ENCODE results near the gene PRR30. TPM values are rescaled to one million over a fixed set of nuclear protein-coding genes. Genes with fewer than 3 reads are reported as not detected.

PRR30 gene
- total and polyA plus RNA-seq, 2 donors (not counting 3 experiments of a cell fraction or from before 2014, with no cell fraction given): not detected

DNA sequence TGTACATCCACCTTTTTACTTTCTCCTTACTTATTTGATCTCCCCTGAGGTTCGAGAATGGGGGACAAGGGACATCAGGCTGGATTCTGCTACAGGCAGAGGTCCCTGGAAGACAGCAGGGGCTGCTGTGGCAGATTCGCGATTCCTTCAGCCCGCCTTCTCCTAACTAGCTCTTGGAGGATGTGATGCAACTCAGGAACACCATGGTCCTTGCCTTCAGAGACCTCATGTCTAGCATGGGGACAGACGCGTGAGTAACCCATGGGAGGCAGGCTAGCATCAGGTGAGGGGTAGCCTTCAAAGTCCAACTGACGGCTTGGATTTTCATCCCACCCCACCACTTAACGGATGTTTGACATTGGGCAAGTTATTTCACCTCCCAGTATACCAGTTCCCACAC lies 8.7 kb upstream of the PRR30 start:
- no peaks in the 10 kb centered on the region for H3K9me3 ChIP-seq (replicated peaks; ENCODE audit: control insufficient read depth, insufficient read depth, low read length)
- intact Hi-C loops (cut with micrococcal nuclease): no loop called here
- no peaks in the 10 kb centered on the region for H3K36me3 ChIP-seq (ENCODE audit: control insufficient read depth in 2 of 2, extremely low read depth in 1 of 2, insufficient read depth in 2 of 2, low read length in 2 of 2)
- H3K27ac ChIP-seq (ENCODE audit: insufficient read depth, low read depth, low read length): no peak overlapping the region
- BruUV-seq (replicated peaks): no TSS peak
- no peak overlapping the region for H3K4me2 ChIP-seq (ENCODE audit: insufficient read depth, low read length)
- FAIRE-seq: no peak
- H3K27me3 ChIP-seq (ENCODE audit: control insufficient read depth in 2 of 2, insufficient read depth in 2 of 2, low read length in 2 of 2): peaks cover 5 to 11% of the 10 kb centered on the region in 2 experiments
- H3K4me1 ChIP-seq (ENCODE audit: control insufficient read depth, extremely low read depth, insufficient read depth, low read length): no peaks in the 10 kb centered on the region
- POLR2A ChIA-PET: interaction anchor here (0.6 kb wide), 1 partner anchor 11 kb away, joined by 9 read pairs; no protein-coding TSS in a partner anchor
- H3K4me3 ChIP-seq (replicated peaks in 1 of 3; ENCODE audit: insufficient read depth in 1 of 3, low read depth in 1 of 3, low read length in 3 of 3): no peak overlapping the region
- TF ChIP-seq POLR2AphosphoS5 (IDR thresholded peaks at IDR 0.05; ENCODE audit: insufficient read depth, low read depth, low read length) (no peak), JUN (IDR thresholded peaks at IDR 0.05; ENCODE audit: borderline replicate concordance, insufficient read depth, insufficient read length, low read depth) (no peak), MYC (IDR thresholded peaks at IDR 0.05; ENCODE audit: low read depth, low read length) (no peak), FOS (IDR thresholded peaks at IDR 0.05; ENCODE audit: borderline replicate concordance, insufficient read depth, low read length) (no peak), GATA2 (IDR thresholded peaks at IDR 0.05; ENCODE audit: insufficient read depth, insufficient read length, low read depth, low read length) (no peak), POLR2A (IDR thresholded peaks at IDR 0.05; ENCODE audit: low read depth, low read length) (no peak), EZH2 (IDR thresholded peaks at IDR 0.05; ENCODE audit: borderline replicate concordance, low read depth, low read length, severe bottlenecking) (no peak)
- TF ChIP-seq, protein P1, sequence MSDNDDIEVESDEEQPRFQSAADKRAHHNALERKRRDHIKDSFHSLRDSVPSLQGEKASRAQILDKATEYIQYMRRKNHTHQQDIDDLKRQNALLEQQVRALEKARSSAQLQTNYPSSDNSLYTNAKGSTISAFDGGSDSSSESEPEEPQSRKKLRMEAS (IDR thresholded peaks at IDR 0.05; ENCODE audit: insufficient read depth, insufficient read length): no peak
- TF ChIP-seq, protein P2, sequence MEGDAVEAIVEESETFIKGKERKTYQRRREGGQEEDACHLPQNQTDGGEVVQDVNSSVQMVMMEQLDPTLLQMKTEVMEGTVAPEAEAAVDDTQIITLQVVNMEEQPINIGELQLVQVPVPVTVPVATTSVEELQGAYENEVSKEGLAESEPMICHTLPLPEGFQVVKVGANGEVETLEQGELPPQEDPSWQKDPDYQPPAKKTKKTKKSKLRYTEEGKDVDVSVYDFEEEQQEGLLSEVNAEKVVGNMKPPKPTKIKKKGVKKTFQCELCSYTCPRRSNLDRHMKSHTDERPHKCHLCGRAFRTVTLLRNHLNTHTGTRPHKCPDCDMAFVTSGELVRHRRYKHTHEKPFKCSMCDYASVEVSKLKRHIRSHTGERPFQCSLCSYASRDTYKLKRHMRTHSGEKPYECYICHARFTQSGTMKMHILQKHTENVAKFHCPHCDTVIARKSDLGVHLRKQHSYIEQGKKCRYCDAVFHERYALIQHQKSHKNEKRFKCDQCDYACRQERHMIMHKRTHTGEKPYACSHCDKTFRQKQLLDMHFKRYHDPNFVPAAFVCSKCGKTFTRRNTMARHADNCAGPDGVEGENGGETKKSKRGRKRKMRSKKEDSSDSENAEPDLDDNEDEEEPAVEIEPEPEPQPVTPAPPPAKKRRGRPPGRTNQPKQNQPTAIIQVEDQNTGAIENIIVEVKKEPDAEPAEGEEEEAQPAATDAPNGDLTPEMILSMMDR (IDR thresholded peaks at IDR 0.05; ENCODE audit: extremely low read depth in 1 of 2, insufficient read depth in 1 of 2, low read depth in 1 of 2, low read length in 2 of 2): no peak
- H3K9ac ChIP-seq (replicated peaks; ENCODE audit: extremely low read depth, insufficient read depth, low read length): no peak overlapping the region
- dilution Hi-C loops (cut with MboI; ENCODE audit: extremely low pct_ligation_motif_present, low sequenced_read_pairs): no loop called here
- no peak for DNase-seq (ENCODE audit: low read depth, low spot score)
- CTCF ChIA-PET: interaction anchor here (0.8 kb wide), 2 partner anchors 12 to 22 kb away, joined by 3 to 4 read pairs; no protein-coding TSS in a partner anchor
- H4K20me1 ChIP-seq (replicated peaks; ENCODE audit: control insufficient read depth, extremely low read depth, insufficient read depth, low read length): no peaks in the 10 kb centered on the region
- H3K79me2 ChIP-seq (ENCODE audit: control insufficient read depth, insufficient read depth, low read length): no peaks in the 10 kb centered on the region
- no peak overlapping the region for H2AFZ ChIP-seq (ENCODE audit: low read depth, low read length)
- H3K9me1 ChIP-seq (replicated peaks; ENCODE audit: control insufficient read depth, extremely low read depth, insufficient read depth, low read length): no peaks in the 10 kb centered on the region

Data from endothelial cell of umbilical vein (primary cell).